ENCODE data around the gene PRDX6. TPM values are rescaled to one million over a fixed set of nuclear protein-coding genes. Genes with fewer than 3 reads are reported as not detected.

The PRDX6 gene
- total RNA-seq, 1 experiment from 2014 or later = 376 TPM

DNA sequence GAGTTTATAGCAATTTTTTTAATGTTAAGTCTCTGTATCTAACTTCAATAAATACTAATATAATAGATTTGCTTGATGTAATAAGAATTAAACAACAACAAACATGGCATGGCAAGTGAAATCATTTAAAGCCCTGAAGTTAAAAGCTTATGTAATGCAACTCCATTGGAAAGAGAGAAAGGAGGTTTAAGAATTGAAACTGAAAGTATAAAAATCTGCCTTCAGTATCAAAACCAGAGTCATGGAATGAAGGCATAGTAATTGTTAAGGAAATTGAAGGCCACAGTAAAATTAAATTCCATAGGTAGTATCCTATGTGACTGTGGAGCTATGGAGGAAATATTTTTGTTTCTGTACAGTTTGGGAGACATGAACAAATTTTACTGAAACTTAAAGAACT lies 55.1 kb downstream of the PRDX6 start:
- POLR2A ChIA-PET (ENCODE audit: unreplicated experiment) = interaction anchor here (0.5 kb wide), 1 partner anchor 336 kb away, joined by 3 read pairs; the partner anchor contains the start of gene ZBTB37
- no peaks in the 10 kb centered on the region for H3K9me3 ChIP-seq (ENCODE audit: insufficient read depth, low read depth)
- no peaks in the 10 kb centered on the region for H3F3A ChIP-seq (ENCODE audit: insufficient read depth, low read depth)
- H3K27ac ChIP-seq = no peak overlapping the region
- no TSS peak for BruUV-seq (replicated peaks)
- no peaks in the 10 kb centered on the region for H3K9me2 ChIP-seq (ENCODE audit: insufficient read depth)
- H4K20me1 ChIP-seq (ENCODE audit: insufficient read depth) = no peaks in the 10 kb centered on the region; the same call in 1 of the 2 replicates
- no peak for DNase-seq
- CTCF ChIA-PET = no interaction called here
- H3K4me3 ChIP-seq = no peak overlapping the region
- peak overlapping the region; percentile 24 for H3K4me2 ChIP-seq
- no peaks in the 10 kb centered on the region for H3K27me3 ChIP-seq (ENCODE audit: insufficient read depth, low read depth)
- H3K4me1 ChIP-seq (replicated peaks; ENCODE audit: insufficient read depth) = no peaks in the 10 kb centered on the region
- intact Hi-C loops (cut with micrococcal nuclease; ENCODE audit: unreplicated experiment) = no loop called here
- TF ChIP-seq, protein P1, sequence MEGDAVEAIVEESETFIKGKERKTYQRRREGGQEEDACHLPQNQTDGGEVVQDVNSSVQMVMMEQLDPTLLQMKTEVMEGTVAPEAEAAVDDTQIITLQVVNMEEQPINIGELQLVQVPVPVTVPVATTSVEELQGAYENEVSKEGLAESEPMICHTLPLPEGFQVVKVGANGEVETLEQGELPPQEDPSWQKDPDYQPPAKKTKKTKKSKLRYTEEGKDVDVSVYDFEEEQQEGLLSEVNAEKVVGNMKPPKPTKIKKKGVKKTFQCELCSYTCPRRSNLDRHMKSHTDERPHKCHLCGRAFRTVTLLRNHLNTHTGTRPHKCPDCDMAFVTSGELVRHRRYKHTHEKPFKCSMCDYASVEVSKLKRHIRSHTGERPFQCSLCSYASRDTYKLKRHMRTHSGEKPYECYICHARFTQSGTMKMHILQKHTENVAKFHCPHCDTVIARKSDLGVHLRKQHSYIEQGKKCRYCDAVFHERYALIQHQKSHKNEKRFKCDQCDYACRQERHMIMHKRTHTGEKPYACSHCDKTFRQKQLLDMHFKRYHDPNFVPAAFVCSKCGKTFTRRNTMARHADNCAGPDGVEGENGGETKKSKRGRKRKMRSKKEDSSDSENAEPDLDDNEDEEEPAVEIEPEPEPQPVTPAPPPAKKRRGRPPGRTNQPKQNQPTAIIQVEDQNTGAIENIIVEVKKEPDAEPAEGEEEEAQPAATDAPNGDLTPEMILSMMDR (conservative IDR thresholded peaks at IDR 0.05) = no peak
- no peak for TF ChIP-seq EZH2 (IDR thresholded peaks at IDR 0.05; ENCODE audit: low read depth)
- no peaks in the 10 kb centered on the region for H3K36me3 ChIP-seq (ENCODE audit: low read depth)
- no peak overlapping the region for H2AFZ ChIP-seq
- H3K79me2 ChIP-seq (ENCODE audit: low read depth) = no peaks in the 10 kb centered on the region

DNA sequence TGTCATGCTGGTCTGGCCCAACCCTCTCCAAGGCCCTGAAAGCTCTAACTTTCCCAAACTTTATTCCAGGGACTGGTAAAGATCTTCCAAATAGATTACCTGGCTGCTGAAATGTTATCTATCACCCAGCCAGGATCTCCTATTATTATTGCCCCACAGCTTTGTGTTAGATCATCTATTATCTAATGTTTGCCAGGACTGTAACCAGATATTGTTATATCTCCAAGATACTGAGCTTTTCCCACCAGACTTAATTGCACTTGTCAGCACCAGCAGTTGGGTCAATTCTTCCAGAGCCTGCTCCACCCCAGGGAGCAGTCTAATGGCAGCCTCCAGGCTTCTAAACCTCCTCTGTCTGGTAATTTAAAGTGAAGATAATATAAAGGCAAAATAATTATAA lies 59.1 kb downstream of the PRDX6 start:
- no peak overlapping the region for H2AFZ ChIP-seq
- H3K27me3 ChIP-seq (ENCODE audit: insufficient read depth, low read depth) = no peaks in the 10 kb centered on the region
- no peak overlapping the region for H3K4me3 ChIP-seq
- H3K4me2 ChIP-seq = no peak overlapping the region
- ChIA-PET POLR2A (ENCODE audit: unreplicated experiment) (no interaction called here), CTCF (no interaction called here)
- no peaks in the 10 kb centered on the region for H3K4me1 ChIP-seq (replicated peaks; ENCODE audit: insufficient read depth)
- TF ChIP-seq, protein P1 (conservative IDR thresholded peaks at IDR 0.05) = no peak
- TF ChIP-seq EZH2 (IDR thresholded peaks at IDR 0.05; ENCODE audit: low read depth) = no peak
- no peaks in the 10 kb centered on the region for H3K9me3 ChIP-seq (ENCODE audit: insufficient read depth, low read depth)
- H3K27ac ChIP-seq = no peak overlapping the region
- no peaks in the 10 kb centered on the region for H3K9me2 ChIP-seq (ENCODE audit: insufficient read depth)
- BruUV-seq (replicated peaks) = no TSS peak
- no peaks in the 10 kb centered on the region for H3K79me2 ChIP-seq (ENCODE audit: low read depth)
- H3K36me3 ChIP-seq (ENCODE audit: low read depth) = no peaks in the 10 kb centered on the region
- H3F3A ChIP-seq (ENCODE audit: insufficient read depth, low read depth) = no peaks in the 10 kb centered on the region
- DNase-seq = no peak
- H4K20me1 ChIP-seq (ENCODE audit: insufficient read depth) = no peaks in the 10 kb centered on the region; the same call in 1 of the 2 replicates
- intact Hi-C loops (cut with micrococcal nuclease; ENCODE audit: unreplicated experiment) = no loop called here

Other genes with a start within 250 kb of the PRDX6 start
- not detected in 2 replicates for gene SLC9C2, start 125.7 kb downstream of the PRDX6 start, total RNA-seq (2021)
- not detected in 2 replicates for gene TEX50, start 158.0 kb downstream of the PRDX6 start, total RNA-seq (2021)
- gene ANKRD45, start 192.5 kb downstream of the PRDX6 start, total RNA-seq (2021) = 0.28 TPM in 1 of 2 replicates, not detected in the other
- 11.5 and 15.3 TPM in 2 replicates for gene KLHL20, start 237.6 kb downstream of the PRDX6 start, total RNA-seq (2021)

All from PC-9 (cell line).